ENCODE results near the gene GNAQ. TPM values are rescaled to one million over a fixed set of nuclear protein-coding genes. Genes with fewer than 3 reads are reported as not detected.

GNAQ gene
- polyA plus RNA-seq, 1 of the 3 experiments (the other 2 are of a cell fraction) = 20.9 TPM

DNA sequence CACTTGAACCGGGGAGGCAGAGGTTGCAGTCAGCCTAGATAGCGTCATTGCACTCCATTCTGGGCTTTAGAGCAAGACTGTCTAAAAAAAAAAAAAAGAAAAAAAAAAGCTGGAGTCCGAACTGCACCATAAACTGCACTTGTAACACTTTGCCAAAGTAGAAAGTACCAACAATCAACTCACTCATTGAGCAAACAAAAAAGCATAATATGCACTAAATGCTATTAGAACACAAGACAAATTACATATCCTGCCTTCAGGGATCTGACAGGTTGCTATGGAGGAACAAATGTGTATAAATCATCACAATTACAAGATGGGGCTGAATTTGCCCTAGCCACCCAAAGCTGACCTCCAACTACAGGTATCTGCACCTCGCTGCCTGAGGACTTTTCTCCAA, 27.9 kb downstream of the GNAQ start:
- H3K27me3 ChIP-seq (ENCODE audit: insufficient read depth) = no peaks in the 10 kb centered on the region
- no peak overlapping the region for H3K4me2 ChIP-seq
- 98% methylated on average over 4 of the region's 4 CpGs for WGBS (ENCODE audit: low lambda C conversion rate)
- H3K4me3 ChIP-seq (ENCODE audit: low read depth in 2 of 2, low read length in 1 of 2) = no peak overlapping the region
- peaks cover 25% of the 10 kb centered on the region; the same call in 1 of the 2 replicates for H4K20me1 ChIP-seq (ENCODE audit: insufficient read depth)
- H2AFZ ChIP-seq (ENCODE audit: low read depth) = no peak overlapping the region
- H3K27ac ChIP-seq (ENCODE audit: low read depth in 2 of 2, low read length in 1 of 2) = no peak overlapping the region
- H3K79me2 ChIP-seq (ENCODE audit: insufficient read depth) = peaks cover 100% of the 10 kb centered on the region
- CTCF ChIA-PET = interaction anchor here (0.7 to 2.0 kb wide), 4 partner anchors 10 to 570 kb away, joined by 3 to 5 read pairs (median 3); partner anchors contain the start of gene GNAQ
- H3K9me3 ChIP-seq = no peaks in the 10 kb centered on the region
- peaks cover 30% of the 10 kb centered on the region for H3F3A ChIP-seq (replicated peaks; ENCODE audit: insufficient read depth)
- H3K36me3 ChIP-seq (replicated peaks in 1 of 2; ENCODE audit: control insufficient read depth in 1 of 2, insufficient read depth in 2 of 2, low read length in 1 of 2) = no peaks in the 10 kb centered on the region
- peaks cover 10 to 32% of the 10 kb centered on the region in 2 experiments for H3K4me1 ChIP-seq (ENCODE audit: control insufficient read depth in 1 of 2, insufficient read depth in 2 of 2, low read depth in 1 of 2, low read length in 1 of 2)
- TF ChIP-seq FOXJ3 (CRISPR knock-in tag; IDR thresholded peaks at IDR 0.05) = no peak
- TF ChIP-seq, protein P1, sequence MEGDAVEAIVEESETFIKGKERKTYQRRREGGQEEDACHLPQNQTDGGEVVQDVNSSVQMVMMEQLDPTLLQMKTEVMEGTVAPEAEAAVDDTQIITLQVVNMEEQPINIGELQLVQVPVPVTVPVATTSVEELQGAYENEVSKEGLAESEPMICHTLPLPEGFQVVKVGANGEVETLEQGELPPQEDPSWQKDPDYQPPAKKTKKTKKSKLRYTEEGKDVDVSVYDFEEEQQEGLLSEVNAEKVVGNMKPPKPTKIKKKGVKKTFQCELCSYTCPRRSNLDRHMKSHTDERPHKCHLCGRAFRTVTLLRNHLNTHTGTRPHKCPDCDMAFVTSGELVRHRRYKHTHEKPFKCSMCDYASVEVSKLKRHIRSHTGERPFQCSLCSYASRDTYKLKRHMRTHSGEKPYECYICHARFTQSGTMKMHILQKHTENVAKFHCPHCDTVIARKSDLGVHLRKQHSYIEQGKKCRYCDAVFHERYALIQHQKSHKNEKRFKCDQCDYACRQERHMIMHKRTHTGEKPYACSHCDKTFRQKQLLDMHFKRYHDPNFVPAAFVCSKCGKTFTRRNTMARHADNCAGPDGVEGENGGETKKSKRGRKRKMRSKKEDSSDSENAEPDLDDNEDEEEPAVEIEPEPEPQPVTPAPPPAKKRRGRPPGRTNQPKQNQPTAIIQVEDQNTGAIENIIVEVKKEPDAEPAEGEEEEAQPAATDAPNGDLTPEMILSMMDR (IDR thresholded peaks at IDR 0.05) = no peak
- TF ChIP-seq, protein P2, sequence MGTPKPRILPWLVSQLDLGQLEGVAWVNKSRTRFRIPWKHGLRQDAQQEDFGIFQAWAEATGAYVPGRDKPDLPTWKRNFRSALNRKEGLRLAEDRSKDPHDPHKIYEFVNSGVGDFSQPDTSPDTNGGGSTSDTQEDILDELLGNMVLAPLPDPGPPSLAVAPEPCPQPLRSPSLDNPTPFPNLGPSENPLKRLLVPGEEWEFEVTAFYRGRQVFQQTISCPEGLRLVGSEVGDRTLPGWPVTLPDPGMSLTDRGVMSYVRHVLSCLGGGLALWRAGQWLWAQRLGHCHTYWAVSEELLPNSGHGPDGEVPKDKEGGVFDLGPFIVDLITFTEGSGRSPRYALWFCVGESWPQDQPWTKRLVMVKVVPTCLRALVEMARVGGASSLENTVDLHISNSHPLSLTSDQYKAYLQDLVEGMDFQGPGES (IDR thresholded peaks at IDR 0.05; ENCODE audit: low read depth, low read length) = no peak
- TF ChIP-seq JUND (IDR thresholded peaks at IDR 0.05) = no peak
- TF ChIP-seq, protein P3, sequence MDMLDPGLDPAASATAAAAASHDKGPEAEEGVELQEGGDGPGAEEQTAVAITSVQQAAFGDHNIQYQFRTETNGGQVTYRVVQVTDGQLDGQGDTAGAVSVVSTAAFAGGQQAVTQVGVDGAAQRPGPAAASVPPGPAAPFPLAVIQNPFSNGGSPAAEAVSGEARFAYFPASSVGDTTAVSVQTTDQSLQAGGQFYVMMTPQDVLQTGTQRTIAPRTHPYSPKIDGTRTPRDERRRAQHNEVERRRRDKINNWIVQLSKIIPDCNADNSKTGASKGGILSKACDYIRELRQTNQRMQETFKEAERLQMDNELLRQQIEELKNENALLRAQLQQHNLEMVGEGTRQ (IDR thresholded peaks at IDR 0.05; ENCODE audit: borderline replicate concordance, low read depth, low read length) = no peak
- TF ChIP-seq RFX5 (IDR thresholded peaks at IDR 0.05; ENCODE audit: low read length) = no peak
- no peak for TF ChIP-seq ELF1 (IDR thresholded peaks at IDR 0.05)
- TF ChIP-seq SIN3A (IDR thresholded peaks at IDR 0.05; ENCODE audit: borderline replicate concordance, low read depth, low read length) = no peak
- no peak for TF ChIP-seq FOSL2 (IDR thresholded peaks at IDR 0.05; ENCODE audit: borderline replicate concordance, low read depth)
- TF ChIP-seq TAF1 (IDR thresholded peaks at IDR 0.05; ENCODE audit: borderline replicate concordance, low read depth, low read length) = no peak
- TF ChIP-seq EP300 (IDR thresholded peaks at IDR 0.05; ENCODE audit: borderline replicate concordance in 1 of 2, low read depth in 1 of 2, low read length in 1 of 2) = no peak
- no peak overlapping the region for H3K9ac ChIP-seq
- POLR2A ChIA-PET = interaction anchor here (0.6 kb wide), 1 partner anchor 272 kb away, joined by 3 read pairs; no protein-coding TSS in a partner anchor
- no peak for DNase-seq
- H3K9me2 ChIP-seq = no peaks in the 10 kb centered on the region

DNA sequence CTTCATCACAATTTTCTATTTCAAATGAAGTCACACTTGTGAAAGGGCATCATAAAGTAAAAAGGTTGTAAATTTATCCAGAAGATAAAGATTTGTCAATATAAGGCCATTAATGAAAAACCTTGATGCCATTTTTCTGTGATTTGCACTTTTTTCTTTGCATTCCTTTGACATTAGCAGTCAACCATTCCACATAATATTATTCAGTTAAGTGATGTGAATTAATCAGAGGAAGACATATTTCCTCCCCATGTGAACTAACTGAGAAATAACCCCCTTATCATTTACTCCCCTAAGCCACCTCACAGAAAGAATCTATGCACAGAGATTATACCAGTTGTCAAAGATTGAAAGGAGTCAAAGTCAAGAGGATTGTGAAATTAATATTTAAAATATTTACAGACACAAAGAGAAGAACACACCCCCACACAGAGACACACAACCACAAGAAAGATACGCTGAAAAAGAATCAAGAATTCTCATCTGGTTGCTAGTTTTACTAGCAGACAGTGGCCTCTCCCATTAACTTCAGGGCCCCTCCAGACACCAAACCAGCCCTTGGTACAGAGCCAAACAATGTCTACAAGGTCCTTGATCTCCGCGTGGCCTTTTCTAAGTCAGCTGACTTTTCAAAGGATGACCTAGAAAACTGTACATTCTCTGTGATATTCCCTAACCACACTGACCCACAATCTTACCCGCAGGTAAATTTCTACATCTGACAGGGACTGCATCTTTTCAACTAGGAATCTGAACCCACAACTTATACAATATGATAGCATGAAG, 29.5 kb downstream of the GNAQ start:
- no peak overlapping the region for H3K4me3 ChIP-seq (ENCODE audit: low read depth in 2 of 2, low read length in 1 of 2)
- no peak for TF ChIP-seq EZH2phosphoT487 (IDR thresholded peaks at IDR 0.05; ENCODE audit: borderline replicate concordance, low read depth)
- TF ChIP-seq RFX5 (IDR thresholded peaks at IDR 0.05; ENCODE audit: low read length) = no peak
- TF ChIP-seq NRF1 (IDR thresholded peaks at IDR 0.05; ENCODE audit: low read depth, low read length) = no peak
- TF ChIP-seq, protein P1 (IDR thresholded peaks at IDR 0.05) = no peak
- TF ChIP-seq, protein P4, sequence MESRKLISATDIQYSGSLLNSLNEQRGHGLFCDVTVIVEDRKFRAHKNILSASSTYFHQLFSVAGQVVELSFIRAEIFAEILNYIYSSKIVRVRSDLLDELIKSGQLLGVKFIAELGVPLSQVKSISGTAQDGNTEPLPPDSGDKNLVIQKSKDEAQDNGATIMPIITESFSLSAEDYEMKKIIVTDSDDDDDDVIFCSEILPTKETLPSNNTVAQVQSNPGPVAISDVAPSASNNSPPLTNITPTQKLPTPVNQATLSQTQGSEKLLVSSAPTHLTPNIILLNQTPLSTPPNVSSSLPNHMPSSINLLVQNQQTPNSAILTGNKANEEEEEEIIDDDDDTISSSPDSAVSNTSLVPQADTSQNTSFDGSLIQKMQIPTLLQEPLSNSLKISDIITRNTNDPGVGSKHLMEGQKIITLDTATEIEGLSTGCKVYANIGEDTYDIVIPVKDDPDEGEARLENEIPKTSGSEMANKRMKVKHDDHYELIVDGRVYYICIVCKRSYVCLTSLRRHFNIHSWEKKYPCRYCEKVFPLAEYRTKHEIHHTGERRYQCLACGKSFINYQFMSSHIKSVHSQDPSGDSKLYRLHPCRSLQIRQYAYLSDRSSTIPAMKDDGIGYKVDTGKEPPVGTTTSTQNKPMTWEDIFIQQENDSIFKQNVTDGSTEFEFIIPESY (IDR thresholded peaks at IDR 0.05; ENCODE audit: borderline replicate concordance, low read depth) = no peak
- TF ChIP-seq POLR2AphosphoS5 (IDR thresholded peaks at IDR 0.05; ENCODE audit: low read depth, low read length) = no peak
- TF ChIP-seq FOXM1 (IDR thresholded peaks at IDR 0.05; ENCODE audit: low read depth) = no peak

More for the DNA sequence above, 29.5 kb downstream of the GNAQ start:
- peak overlapping the region; percentile 23; the same call in 1 of the 2 replicates for H3K9ac ChIP-seq
- no peaks in the 10 kb centered on the region for H3K9me2 ChIP-seq
- WGBS (ENCODE audit: low lambda C conversion rate) = 86% methylated on average over 4 of the region's 4 CpGs
- H4K20me1 ChIP-seq (ENCODE audit: insufficient read depth) = peaks cover 12% of the 10 kb centered on the region; the same call in 1 of the 2 replicates
- no peak for DNase-seq
- peaks cover 100% of the 10 kb centered on the region for H3K79me2 ChIP-seq (ENCODE audit: insufficient read depth)
- H3F3A ChIP-seq (replicated peaks; ENCODE audit: insufficient read depth) = peaks cover 34% of the 10 kb centered on the region
- ChIA-PET CTCF (interaction anchor here (0.7 to 2.2 kb wide), 2 partner anchors 33 to 104 kb away, joined by 3 to 4 read pairs; no protein-coding TSS in a partner anchor), POLR2A (no interaction called here)
- H3K9me3 ChIP-seq = no peaks in the 10 kb centered on the region
- H2AFZ ChIP-seq (ENCODE audit: low read depth) = no peak overlapping the region
- peak overlapping the region; percentile 41 to 83; a peak in 3 of 4 replicates for H3K27ac ChIP-seq (ENCODE audit: low read depth in 2 of 2, low read length in 1 of 2)
- no peaks in the 10 kb centered on the region for H3K27me3 ChIP-seq (ENCODE audit: insufficient read depth)
- no peaks in the 10 kb centered on the region for H3K36me3 ChIP-seq (replicated peaks in 1 of 2; ENCODE audit: control insufficient read depth in 1 of 2, insufficient read depth in 2 of 2, low read length in 1 of 2)
- peak overlapping the region; percentile 59 for H3K4me2 ChIP-seq
- peaks cover 21 to 35% of the 10 kb centered on the region in 2 experiments for H3K4me1 ChIP-seq (ENCODE audit: control insufficient read depth in 1 of 2, insufficient read depth in 2 of 2, low read depth in 1 of 2, low read length in 1 of 2)

Data from SK-N-SH (cell line).